Fibroblast of the aortic adventitia (primary cell): ENCODE results near the gene FBXW12. TPM values are rescaled to one million over a fixed set of nuclear protein-coding genes. Genes with fewer than 3 reads are reported as not detected.

ENCODE experiments used
- DNase-seq: peaks from one replicate; pipeline ENCODE4 v3.0.0-alpha.2; 2010; ENCODE audit warnings: low read depth
- H3K4me3 ChIP-seq: 2 replicates; pipeline ENCODE4 v1.5.1; 2011; ENCODE audit warnings: low read depth, mild to moderate bottlenecking, control low read depth, low read length, moderate library complexity
- total RNA-seq: library from RNA; depleted of rRNA; stranded (reverse); fragments of >200 nt; gene quantifications from 2 replicates; pipeline ENCODE4 v1.2.3, GENCODE V29; 2012; ENCODE audit warnings: low replicate concordance
- TF ChIP-seq, protein P1 (sequence below): IDR thresholded peaks from 2 replicates; pipeline ENCODE4 v1.5.1; 2011; ENCODE audit warnings: mild to moderate bottlenecking, low read length, control low read depth, inconsistent platforms; ENCODE audit not compliant: insufficient read depth

The FBXW12 gene
- total RNA-seq, 1 donor: 0.27 TPM

DNA sequence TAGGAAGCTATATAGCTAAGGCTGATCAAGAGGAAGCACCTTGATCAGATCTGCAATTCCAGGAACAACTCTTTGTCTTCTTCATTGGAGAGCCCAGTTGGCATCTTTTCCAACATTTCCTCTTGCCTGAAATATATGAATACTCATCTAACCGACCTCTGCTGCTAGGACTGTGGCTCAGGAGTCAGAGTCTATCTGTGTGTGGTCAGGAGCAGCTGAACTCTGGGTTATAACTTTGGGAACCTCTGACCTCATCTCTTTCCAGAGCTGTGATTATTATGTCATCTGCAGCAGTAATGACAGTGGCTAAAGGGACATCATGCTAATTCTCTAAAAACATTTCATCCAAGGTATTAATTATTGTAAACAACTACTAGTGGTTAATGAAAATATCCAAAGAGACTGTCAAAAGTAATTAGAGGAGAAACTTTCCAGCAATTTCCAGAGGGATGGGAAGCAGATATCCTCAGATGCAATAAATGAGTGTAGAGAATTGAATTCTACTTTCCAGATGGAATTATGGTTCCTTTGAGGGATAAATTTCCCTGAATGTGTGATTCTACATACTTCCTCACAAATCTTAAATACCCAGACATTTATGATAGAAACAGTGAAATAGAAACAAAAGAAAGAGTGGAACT, 27.0 kb upstream of the FBXW12 start:
- TF ChIP-seq, protein P1, sequence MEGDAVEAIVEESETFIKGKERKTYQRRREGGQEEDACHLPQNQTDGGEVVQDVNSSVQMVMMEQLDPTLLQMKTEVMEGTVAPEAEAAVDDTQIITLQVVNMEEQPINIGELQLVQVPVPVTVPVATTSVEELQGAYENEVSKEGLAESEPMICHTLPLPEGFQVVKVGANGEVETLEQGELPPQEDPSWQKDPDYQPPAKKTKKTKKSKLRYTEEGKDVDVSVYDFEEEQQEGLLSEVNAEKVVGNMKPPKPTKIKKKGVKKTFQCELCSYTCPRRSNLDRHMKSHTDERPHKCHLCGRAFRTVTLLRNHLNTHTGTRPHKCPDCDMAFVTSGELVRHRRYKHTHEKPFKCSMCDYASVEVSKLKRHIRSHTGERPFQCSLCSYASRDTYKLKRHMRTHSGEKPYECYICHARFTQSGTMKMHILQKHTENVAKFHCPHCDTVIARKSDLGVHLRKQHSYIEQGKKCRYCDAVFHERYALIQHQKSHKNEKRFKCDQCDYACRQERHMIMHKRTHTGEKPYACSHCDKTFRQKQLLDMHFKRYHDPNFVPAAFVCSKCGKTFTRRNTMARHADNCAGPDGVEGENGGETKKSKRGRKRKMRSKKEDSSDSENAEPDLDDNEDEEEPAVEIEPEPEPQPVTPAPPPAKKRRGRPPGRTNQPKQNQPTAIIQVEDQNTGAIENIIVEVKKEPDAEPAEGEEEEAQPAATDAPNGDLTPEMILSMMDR: no peak
- DNase-seq: no peak
- no peak overlapping the region for H3K4me3 ChIP-seq

DNA sequence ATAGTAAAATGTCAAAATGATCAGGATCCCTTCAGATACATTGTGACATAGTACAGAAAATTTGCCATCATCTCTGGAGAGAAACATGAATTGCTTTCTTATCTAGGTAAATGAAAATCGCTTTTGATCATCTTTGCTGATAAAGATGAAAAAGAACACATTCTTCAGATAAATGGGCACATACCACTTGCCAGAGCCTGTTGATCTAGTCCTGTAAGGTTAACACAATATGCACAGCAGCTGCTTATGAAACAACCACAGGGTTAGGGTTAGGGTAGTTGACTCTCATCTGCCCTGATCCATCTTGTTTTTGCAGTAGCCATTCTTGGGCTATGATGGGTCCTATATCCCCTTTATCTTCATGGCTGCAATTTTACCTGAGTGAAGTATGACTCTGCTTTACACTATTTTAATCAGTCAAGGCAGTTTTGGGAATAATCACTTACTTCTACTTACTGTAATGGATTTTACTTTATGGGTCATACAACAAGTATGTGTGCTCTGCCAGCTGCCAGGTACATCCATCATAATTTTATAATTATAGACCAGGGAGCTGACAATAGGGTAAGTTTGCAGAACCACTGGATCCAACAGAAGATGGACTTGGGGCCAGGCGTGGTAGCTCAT, 26.0 kb upstream of the FBXW12 start:
- DNase-seq: no peak
- TF ChIP-seq, protein P1: no peak
- H3K4me3 ChIP-seq: no peak overlapping the region

DNA sequence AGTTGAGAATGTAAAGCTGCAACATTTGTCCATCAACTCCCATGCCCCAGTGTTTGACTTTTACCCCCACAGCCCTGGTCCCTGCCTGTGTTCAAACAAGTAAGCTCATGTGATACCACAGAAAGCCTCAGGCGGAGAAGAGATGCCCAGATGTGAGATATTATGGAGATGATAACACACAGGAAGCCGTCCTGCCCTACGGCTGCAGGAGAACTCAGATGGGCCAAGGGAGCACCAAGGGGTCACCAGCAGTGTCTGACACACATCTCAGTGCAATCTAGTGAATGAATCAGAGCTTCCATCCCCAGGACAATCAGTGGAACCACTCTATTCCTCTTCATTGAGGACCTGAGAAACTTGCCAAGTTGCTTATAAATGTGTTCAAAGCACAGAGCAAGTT, 24.5 kb upstream of the FBXW12 start:
- no peak overlapping the region for H3K4me3 ChIP-seq
- TF ChIP-seq, protein P1: no peak
- no peak for DNase-seq

DNA sequence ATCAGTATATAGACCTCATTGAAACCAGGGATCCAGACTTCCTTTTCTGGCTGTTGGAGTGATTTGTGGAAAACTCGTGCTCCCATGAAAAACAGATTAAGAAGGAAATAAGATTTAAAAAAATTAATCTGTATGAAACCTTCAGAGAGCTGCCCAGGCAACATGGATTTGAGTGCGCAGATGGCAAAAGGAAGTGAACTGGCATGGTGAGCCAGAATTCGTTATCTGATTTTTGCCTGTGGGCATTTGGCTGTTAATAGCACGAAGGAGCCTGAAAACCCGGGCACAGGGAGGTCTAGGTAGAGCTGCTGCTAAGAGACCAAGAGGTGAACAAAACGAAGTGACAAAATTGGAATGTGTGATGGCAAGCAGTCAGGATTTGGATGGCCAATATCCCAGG, 19.5 kb upstream of the FBXW12 start:
- TF ChIP-seq, protein P1: no peak
- no peak for DNase-seq
- no peak overlapping the region for H3K4me3 ChIP-seq

DNA sequence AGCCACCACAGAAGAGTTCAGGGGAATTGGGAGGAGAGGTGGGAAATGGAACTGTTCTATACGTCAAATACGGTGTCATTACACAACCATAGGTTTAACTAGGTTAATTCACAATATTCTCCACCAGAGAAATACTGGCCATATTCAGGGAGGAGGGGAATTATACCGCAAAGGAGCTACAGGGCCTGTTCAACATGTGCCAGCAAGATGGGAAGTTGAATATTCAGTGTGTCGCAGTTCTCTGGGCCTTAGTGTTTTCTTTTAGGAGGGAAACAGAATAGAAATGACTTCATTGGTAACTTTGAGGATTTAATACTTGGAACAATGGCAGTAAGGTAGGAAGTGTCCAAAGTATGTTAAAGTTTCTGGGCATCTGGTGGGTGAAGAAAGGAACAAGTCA, 18.0 kb upstream of the FBXW12 start:
- TF ChIP-seq, protein P1: no peak
- H3K4me3 ChIP-seq: no peak overlapping the region
- no peak for DNase-seq

DNA sequence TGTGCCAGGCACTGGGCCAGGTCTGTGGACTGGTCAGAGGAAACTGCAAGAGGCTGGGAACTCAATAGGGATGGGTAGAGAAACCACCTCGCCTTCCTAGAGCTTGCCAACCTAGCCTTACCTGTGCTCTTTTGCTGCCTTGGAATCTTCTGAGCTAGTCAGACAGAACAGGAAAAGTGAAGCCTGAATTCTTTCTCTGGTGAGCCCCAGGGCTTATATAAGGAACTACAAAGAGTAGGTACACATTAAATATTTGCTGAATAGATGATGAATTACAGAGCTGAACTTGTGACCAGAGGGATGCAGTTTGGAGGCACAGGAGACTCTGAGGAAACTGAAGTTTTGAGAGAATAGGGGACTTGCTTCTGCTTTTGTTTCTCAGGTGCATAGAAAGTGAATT, 15.6 kb upstream of the FBXW12 start:
- no peak for DNase-seq
- no peak overlapping the region for H3K4me3 ChIP-seq
- TF ChIP-seq, protein P1: no peak
